GM19023 (cell line): Measurements from ENCODE around the gene SLC35G1.

Source experiments
- ATAC-seq: cut with Tn5 transposase; IDR thresholded peaks from one replicate; pipeline ENCODE4 v1.9.1; 2021; ENCODE audit warnings: mild to moderate bottlenecking, moderate library complexity; ENCODE audit not compliant: unreplicated experiment

SLC35G1 gene, protein sequence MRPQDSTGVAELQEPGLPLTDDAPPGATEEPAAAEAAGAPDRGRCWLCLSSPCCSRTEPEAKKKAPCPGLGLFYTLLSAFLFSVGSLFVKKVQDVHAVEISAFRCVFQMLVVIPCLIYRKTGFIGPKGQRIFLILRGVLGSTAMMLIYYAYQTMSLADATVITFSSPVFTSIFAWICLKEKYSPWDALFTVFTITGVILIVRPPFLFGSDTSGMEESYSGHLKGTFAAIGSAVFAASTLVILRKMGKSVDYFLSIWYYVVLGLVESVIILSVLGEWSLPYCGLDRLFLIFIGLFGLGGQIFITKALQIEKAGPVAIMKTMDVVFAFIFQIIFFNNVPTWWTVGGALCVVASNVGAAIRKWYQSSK

DNA sequence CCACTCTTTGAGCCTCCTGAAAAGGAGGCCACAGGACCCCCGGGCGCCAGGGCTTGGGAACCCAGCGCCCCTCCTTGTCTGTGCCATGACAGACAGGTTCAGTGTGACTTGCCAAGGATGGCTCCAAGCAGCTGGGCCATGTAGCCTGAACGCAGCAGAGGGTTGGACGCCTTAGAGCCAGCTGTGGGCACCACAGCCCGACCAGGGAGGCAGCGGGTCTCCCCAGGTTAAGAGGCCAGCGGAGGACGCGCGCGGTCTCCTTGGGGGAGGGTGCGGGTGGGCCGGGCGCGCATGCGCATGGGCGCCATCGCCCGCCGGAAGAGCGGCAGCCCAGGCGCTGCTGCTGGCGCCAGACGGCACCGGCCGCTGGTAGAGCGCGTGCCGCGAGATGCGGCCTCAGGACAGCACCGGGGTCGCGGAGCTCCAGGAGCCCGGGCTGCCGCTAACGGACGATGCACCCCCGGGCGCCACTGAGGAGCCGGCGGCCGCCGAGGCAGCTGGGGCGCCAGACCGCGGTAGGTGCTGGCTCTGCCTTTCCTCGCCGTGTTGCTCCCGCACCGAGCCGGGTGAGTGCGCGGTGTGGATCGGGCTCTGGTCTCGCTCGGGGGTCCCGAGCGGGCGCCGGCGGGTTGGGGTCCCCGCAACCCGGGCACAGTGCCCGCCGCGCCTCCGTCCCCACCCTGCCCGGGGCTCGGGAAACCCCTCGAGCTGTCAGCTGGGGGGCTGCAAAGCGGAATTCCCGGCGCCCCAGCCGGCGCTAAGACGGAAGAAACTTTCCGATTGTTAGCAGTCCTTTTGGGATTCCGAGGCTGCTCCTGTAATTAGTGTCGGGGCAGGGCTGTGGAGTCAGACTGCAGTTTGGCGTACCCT, at the start of gene SLC35G1:
SLC35G1 (plus strand) TSS at position 333 of the 870 bp plus-strand sequence; CDS start at position 389, 56 bp downstream.
- ATAC-seq = peak; percentile 93

DNA sequence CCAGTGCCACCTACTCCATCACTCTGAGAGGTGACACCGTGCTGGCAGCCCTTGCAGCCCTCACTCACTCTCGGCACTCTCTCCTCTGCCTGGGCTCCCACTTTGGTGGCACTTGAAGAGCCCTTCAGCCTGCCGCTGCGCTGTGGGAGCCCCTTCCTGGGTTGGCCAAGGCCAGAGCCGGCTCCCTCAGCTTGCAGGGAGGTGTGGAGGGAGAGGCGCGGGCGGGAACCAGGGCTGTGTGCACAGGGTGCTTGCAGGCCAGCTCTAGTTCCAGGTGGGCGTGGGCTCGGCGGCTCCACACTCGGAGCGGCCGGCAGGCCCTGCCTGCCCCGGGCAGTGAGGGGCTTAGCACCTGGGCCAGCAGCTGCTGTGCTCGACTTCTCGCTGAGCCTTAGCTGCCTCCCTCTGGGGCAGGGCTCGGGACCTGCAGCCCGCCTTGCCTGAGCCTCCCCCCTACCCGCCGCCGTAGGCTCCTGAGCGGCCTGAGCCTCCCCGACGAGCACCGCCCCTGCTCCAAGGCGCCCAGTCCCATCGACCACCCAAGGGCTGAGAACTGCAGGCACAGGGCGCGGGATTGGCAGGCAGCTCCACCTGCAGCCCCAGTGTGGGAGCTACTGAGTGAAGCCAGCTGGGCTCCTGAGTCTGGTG, 48.7 kb upstream of the SLC35G1 start:
- ATAC-seq = no peak

DNA sequence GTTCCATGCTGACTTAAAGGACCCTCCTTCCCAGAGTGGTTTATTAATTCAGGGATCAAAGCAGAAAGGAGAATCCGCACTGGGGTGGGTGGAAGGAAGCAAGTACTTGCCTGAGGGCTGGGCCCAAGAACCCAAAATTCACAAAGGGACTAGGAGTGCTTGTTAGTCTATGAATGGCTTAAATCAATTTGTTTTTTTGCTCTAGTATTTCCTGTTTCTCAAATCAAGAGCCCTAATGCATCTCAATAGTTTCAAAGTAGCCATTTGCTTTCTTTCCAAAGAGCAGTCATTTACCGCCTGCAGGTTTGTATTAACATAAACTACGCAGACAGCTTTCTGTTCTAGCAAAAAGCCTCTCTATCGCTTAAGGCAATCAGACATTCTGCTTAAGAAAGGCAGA, 44.2 kb upstream of the SLC35G1 start:
- ATAC-seq = no peak

DNA sequence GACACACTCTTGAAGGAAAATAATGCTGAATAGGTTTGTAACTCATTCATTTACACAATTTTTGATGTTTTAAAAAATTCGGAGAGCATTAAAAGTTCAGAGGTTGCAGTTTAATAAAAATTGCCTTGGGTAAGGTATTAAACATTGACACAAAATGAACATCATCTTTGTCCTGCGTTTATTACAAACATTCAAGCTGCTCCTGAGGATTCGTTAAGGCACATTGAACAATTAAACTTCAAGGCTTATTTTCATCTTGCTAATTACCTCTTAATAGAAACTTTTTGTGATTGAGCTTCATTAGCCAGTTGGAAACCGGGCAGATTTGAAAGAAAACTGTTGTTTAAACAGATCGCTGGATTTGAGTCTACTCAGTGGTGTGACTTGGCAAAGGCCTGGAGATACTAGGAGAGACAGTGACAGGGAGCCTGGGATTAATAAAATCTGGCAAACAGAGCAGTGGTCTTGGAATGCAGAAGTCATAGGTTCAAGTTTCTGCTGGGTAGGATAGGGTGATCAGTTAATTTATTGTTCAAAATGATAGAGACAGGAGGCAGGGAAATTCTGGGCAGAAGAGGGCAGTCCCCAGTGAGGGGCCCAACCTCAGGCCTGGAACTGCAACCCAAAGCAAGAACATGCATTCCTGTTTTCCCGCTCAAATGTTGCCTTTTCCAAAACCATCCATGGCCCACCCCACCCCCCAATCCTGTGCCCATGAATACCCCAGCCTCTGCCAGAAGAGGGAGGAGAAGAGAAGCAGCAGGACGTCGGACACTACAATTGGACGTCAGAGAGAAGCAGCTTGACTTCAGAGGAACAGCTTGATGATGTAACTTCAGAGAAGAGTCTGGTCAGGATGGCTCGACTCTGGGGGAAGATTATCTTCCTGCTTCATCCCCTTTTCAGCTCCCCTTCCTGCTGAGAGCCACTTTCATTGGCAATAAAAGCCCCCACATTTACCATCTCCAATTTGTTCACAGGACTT, 43.5 kb upstream of the SLC35G1 start:
- ATAC-seq = no peak

DNA sequence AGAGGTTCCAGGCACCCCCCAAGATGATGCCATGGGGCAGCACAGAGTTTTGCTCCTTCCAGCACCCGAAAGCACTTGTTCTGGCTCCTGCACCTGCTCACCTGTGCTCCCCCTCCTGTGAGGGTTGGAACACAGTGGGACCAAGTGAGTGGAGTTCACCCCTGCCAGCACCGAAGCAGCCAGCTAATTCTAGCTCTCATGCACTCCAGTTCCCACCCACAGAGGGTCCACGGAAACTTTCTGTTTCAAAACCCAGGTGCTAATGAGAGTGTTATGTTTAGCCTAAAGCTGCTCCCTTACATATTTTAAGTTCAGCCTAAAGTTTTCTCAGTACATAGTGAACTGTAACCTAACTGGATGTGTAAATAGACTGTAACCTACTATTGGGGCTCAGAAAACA, 42.6 kb upstream of the SLC35G1 start:
- no peak for ATAC-seq

DNA sequence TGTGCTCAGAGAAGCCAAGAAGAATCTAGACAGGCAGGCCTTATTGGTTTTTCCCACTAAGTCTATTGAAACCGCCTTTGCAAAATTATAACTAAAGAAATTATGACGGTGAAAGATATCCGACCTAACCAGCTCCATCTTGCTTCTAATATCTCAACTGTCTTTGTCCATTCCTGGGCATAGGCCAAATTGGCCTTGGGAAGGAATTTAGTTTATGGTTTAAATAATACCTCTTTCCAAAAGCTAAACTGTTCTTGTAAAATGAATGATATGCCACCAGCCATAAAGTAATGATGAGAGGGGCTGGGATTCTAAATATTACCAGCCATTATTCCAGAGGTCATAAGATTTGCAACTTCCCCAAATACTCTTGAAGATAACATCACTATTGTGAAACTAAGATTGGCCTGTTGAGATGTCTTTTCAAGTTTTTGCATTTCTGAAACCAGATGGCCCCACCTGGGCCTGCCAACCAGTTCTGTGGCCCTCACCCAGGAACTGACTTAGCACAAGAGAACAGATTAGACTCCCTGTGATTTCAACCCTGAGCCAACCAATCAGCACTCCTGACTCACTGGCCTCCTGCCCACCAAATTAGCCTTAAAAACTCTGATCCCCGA, 41.2 kb upstream of the SLC35G1 start:
- no peak for ATAC-seq

DNA sequence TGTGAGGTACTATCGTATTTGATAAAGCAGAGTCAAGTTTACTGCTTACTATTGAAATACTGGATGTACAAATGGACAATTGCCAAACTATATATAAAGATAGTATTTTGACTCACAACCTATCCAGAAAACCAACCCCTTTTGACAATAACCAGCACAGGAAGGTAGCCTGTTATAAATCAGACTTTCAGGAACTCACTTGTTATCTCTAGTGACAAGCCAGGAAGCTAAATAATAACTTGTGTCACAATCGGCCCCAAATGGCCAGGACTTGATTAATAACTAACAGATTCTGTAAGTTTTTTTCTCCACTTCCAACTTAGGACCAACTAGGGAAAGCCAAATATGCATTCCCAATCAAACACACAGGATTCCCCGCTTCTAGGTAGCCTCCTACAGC, 38.8 kb upstream of the SLC35G1 start:
- no peak for ATAC-seq

DNA sequence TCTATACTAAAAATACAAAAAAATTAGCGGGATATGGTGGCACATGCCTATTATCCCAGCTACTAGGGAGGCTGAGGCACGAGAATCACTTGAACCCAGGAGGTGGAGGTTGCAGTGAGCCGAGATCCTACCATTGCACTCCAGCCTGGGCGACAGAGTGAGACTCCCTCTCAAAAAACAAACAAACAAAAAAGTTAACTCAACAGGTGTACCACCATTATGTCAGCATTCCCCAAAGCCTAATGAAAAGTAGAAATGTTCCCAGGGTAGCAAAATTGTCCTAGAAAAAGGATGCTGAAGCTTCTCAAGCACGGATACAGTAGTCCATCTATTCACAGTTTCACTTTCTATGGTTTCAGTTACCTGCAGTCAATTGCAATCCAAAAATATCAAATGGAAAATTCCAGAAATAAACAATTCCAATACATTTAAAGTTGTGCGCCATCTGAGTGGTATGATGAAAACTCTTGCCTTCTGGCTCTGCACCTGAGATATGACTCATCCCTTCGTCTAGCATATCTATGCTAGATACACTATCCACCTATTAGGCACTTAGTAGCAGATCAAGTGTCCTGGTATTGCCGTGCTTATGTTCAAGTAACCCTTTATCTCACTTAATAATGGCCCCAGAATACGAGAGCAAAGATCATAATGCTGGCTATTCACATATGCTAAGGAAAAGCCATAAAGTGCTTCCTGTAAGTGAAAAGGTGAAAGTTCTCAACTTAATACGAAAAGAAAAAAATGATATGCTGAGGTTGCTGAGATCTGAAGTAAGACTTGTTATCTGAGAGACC, 37.2 kb upstream of the SLC35G1 start:
- no peak for ATAC-seq

DNA sequence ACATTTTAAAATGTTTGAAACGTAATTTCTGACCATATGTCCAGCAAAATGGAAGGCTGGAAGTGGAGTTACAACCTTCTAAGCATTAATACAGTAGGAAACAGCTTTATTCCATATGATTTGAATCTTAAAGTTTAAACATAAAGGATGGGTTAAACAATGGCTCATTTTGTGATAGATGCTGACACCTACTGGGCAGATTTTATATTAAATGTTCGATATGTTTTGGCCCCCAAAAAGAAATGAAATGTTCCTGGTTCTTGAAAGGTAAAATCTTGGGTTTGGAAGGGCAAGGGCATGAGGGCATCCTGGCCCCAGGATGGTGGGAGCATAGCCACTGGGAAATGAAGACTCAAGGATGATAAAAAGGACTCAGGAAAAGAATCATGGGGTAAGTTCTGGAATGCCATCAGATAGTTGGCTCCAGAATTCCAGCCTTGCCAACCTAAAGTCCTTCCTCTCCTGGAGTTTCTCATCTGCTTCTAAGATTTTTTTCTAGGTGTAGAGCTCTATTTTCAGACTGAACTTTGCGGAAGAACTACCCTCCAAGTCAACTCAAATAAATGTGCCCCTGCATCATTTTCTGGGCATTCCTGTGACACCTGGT, 34.6 kb upstream of the SLC35G1 start:
- no peak for ATAC-seq

DNA sequence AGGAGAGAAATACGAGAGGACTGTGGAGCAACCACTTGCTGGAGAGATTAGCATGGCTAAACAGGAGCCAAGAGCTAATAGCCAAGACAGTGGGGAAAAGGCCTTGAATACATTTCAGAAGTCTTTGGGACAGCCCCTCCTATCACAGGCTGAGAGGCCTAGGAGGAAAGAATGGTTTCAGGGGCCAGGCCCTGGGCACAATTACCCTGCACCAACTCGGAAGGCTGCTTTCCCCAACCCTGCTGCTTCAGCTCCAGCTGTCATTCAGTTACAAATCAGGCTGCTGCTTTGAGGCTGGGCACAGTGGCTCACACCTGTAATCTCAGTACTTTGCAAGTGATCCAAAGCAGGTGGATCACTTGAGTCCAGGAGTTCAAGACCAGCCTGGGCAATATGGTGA, 32.0 kb upstream of the SLC35G1 start:
- ATAC-seq = no peak

DNA sequence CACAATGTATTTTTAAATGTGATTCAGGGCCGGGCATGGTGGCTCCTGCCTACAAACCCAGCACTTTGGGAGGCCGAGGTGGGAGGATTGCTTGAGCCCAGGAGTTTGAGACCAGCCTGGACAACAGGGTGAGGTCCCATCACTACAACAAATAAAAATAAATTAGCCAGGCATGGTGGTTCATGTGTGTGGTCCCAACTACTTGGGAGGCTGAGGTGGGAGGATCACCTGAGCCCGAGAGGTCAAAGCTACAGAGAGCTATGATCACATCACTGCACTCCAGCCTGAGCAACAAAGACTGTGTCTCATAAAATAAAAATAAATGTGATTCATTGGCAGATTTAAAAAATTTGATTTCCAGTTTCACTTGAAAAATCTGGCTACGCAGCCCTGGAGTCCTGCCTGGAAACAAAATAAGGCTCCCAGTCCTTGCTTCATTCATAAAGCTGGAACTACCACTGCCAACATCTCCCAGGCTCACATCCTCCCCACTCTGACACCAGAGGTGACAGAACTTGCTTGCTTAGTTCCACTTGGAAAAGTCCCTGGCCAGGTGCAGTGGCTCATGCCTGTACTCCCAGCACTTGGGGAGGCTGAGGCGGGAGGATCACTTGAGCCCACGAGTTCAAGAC, 27.9 kb upstream of the SLC35G1 start:
- ATAC-seq = no peak

DNA sequence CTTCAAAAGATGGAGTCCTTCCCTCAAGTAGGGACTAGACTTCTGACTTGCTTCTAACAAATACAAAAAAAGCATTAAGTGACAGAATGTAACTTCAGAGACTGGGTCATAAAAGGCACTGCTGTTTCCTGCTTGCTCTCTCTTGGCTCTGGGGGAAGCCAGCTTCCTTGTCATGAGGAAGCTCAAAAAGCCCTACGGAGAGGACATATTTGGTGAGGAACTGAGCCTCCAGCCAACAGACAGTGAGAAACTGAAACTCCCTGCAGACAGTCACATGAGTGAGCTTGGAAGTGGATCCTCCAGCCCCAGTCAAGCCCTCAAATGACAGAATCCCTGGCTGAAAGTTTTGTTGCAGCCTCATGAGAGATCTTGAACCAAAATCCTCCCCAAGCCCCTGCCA, 26.3 kb upstream of the SLC35G1 start:
- ATAC-seq = no peak

DNA sequence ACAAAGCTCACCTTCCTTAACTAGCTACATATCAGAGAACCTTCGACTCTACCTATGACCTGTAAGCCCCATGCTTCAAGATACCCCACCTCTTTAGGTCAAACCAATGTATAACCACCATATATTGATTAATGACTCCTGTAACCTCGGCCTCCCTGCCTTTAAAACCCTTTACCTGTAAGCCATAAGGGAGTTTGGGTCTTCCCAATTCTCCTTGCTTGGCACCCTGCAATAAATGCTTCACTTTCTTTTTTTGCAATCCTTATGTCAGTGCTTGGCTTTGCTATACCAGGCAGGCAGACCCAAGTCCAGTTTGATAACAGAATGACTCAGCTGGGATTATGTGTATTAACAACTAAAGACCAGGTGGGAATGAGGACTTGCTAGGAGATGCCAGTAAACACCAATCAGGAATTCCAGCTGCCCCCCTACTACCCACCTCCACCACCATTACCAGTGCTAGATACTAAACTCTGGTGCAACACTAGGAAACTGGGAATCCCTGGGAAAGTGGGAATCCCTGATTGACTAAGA, 22.0 kb upstream of the SLC35G1 start:
- no peak for ATAC-seq

DNA sequence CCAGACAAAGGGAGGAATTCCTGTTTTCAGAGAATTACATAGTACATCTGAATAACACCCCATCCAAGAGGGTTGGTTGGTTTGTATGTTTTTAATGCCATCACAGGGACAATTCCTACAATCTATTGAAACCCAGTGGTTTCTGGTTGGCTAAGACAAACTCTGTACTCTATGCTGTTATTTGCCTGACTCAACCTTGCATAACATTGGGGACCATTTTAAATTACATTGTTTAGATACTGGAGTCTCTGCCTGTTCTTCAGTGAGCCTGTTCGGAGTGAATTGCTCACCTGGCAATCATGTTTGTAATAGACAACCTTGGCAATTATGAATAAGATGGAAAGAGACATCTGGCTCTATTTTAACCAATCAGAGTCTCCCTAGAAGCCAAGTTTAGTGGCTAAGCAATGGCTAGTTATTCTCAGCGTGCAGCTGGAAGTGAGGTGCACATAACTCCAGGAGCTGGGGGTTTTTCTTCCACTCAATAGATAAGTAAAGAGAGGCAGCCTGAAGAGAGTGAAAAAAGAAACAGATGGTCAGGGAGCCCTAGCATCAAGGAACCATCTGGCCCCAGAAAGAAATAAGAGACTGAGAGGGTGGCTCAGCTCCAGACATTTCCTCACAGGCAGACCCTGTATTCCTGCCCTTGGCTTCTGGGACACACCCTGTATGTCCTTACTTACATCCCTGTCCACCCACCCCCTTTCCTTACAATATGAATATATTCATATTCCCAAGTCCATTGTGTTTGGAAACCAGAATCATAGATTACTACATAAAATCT, 21.2 kb upstream of the SLC35G1 start:
- ATAC-seq = no peak

DNA sequence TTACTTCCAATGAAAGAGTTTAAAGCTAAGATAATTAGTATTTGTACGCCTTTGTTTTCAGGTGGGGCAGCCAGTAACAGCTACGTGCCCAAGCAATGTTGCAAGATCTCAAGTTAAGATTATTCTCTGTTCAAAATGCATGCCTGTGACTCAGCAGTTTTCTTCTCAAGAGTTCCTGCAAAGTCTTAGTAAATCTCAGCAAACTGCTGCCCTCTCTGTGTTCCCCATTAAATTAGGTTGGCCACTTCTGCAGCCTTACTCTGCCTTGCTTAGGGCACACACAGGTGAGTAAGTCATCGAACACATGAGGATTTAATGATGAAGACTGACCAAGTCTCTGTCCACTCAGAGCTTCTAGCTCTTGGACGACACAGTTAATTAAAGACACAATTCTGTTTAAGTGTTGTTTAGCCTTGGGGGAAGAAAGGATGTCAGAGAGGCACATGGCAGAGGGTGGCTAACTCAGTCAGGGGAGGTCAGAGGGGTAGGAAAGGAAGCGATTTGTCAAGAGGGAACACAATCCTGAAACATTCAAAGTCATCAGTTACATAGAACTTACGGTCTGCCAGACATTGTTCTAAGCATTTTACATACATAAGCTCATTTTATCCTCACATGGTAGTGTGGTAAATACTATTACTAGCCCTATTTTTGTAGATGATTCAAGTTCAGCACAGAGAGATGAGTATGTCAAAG, 20.2 kb upstream of the SLC35G1 start:
- no peak for ATAC-seq

DNA sequence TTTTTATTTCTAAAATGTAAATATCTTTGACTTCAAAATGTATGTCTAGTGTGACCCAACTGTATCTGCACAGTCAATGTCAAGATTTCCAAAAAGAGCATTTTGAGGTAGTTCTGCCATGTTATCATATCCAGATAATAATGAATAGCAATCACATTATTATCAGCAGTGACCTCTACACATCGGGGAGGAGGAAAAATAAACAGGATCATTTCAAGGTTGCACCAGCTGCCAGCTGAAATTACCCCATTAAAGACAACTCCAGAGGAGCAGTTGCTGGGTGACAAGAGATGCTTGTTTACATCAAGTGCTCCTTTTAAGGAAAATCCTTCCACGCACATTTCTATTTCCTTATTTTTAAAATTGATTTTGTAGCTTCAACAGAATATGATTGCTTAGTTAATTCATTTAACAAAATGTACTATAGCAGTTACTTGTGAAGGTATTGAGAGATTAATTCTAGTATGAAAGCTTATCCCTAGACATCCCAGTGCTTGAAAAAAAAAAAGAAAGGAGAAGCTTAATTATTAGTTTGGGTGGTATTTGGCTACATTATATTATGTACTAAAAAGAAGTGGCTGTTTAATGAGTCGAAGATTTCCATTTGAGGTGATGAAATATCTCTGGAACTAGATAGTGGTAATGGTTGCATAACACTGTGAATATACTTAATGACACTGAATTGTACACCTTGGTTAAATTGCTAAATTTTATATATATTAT, 19.3 kb upstream of the SLC35G1 start:
- ATAC-seq = no peak
